Stimulated activated CD4-positive, alpha-beta T cell treated with anti-CD3 and anti-CD28 coated beads, TNF-alpha, amount 100 ng/mL, for 1 hour (primary cell): ENCODE results near the gene TBC1D14.

Experiments used
- DNase-seq, 3 donors: peaks; one replicate each; pipeline ENCODE4 v3.0.0-alpha.2; 2020; ENCODE audit warnings: low read depth in 3 of 3, low spot score in 1 of 3

The TBC1D14 gene

DNA sequence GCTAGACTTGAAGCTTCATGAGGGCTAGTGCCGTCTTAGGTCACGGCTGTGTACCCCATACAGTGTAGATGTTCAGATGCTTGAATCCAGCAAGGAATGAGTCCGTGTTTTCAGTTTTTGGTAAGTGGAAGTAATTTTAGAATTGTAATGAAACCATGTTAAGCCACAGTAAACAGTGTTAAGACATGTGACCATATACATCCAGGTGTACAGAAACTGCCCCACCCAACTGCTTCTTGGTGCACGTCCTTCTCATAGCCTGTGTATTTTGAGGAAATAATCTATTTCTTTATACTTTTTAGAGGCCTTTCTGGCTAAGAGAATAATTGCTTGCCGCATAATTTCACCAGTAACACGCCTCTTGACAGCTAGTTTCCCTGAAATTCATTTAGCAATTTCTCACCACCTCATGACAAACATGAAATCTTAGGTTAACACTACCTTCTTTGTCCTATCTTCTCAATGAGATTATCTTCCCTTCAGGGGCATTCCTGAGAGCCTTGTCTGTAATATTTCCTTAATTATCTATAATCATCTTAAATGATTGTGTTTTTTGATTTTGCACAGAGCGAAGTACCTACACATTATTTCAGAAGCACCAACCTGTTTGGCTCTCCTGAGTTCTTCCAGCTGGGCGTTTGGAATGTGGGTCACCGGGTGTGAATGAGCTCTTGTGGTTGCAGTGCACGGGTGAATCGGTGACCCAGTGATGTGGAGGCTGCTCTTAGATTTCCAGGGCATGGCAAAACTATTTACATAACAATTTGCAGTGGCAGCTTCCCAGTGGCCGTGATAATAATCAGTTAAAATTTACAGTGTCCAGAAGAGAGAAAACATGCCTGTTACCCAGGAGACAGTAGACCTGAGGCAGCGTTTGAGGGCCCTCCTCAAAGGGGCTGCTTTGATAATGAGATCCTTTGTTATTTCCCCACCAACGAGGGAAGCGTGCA is 83.4 kb downstream of the TBC1D14 start:
- DNase-seq, result no peak

GRCh38 chr4:6996481-6996880 is 86.9 kb downstream of the TBC1D14 start:
- no peak for DNase-seq

DNA sequence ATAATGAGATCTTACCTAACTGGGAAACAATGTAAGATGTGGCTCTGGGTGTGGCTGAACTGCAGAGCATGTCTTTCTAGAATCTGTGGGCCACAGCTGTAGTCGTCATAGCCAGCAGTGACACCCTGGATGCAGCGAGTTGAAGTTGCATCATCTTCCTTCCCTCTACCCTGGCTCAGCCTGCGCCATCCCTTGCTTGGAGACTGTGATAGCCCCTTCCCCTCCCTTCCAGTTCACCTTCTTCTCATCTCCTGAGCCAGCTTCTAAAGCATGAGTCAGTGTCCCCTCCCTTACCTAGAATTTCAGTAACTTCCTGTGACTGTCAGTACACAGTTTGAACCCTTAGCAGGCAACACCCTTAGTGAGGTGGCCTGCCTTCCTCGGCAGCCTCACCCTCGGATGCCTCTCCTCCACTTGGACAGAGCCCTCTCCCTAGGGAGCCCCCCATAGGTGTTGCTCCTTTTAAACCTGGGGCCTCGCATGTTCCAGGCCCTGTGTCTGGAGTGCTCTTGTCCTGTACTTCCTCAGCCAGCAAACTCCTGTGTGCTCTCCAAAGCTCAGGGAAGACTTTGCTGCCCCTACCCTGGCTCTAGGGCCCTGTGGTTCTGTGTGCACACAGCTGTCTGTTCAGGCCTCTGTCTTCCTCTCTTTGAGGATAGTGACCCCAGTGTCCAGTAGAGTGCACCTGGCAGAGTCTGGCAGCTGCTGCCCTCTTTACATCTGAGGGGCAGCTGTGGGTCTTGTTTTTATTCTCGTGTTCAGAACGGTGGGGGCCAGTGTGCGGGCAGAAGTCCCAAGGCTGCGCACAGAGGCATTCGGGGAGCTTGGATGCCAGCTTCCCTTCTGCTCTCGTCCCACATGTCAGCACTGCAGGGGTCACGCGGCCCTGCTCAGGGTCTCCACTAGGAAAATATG is 89.8 kb downstream of the TBC1D14 start:
- DNase-seq, result no peak

DNA sequence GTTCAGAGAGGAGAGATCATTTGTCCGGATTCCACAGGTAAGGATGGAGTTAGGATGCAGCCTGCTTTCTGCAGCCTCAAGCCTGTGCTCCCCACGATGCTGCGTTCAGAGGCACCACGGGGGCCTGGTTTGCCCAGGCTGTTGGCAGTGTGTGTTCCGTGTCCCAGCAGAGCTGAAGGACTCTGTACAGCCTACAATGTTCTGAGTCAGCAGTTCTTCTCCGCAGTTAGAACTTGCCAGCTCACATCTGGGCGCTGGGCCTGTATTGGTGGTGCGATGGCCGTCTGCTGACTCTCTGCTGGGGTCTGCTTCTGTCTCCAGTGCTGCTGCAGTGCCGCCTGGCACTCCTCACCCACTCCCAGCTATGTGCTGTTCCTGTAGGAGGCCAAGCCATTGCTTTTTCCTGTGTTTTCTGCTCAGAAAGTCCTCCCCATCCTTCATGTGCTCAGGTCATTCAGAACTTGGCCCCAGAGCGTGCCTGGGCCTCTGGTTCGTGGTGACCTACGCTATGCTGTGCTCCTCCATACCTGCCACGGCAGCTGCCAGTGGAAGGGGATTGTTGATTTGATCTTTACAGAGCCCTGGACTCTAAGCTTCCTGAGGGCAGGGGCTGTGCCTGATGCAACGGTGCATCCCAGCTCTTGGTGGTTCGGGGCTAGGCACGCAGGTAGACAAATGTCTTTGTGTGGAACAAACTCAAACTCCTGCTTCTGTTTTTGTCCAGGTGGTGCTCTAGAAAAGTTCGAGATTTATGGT is 91.0 kb downstream of the TBC1D14 start:
- DNase-seq, result no peak

- no peak for DNase-seq
These were observed 91.6 kb downstream of the TBC1D14 start for GRCh38 chr4:7001271-7001670.

DNA sequence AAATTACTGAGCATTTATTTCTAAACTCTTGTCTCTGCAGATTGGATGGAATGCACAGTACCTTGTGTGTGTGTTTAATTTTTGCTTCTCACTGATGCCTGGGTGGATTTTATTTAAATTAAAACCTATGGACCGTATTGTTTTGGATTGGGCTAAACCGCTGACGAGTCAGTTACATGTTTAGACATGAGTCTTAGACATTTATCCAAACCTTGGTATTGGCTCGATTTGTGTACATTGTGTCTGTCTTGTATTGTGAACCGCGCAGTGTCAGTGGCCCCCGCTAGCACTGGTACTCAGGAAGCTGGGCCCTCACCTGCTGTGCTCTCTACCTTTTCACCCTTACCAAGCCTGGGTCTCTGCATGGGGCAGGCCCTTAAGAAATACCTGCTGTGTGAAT is 92.7 kb downstream of the TBC1D14 start:
- no peak for DNase-seq

- DNase-seq, result no peak
These were observed 93.7 kb downstream of the TBC1D14 start for GRCh38 chr4:7003176-7003878.

DNA sequence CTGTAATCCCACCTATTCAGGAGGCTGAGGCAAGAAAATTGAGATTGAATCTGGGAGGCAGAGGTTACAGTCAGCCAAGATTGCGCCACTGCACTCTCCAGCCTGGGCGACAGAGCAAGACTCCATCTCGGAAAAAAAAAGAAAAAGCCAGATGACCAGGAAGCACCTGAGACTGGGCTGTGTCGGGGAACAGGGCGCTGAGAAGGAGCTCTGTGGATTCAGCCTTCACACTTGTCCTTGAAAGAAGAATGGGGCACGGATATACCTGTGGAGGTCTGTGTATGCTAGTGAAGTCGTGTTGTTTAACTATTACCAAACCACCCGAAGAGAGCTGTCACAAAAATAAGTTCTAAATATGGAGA is 94.2 kb downstream of the TBC1D14 start:
- DNase-seq, result no peak

DNA sequence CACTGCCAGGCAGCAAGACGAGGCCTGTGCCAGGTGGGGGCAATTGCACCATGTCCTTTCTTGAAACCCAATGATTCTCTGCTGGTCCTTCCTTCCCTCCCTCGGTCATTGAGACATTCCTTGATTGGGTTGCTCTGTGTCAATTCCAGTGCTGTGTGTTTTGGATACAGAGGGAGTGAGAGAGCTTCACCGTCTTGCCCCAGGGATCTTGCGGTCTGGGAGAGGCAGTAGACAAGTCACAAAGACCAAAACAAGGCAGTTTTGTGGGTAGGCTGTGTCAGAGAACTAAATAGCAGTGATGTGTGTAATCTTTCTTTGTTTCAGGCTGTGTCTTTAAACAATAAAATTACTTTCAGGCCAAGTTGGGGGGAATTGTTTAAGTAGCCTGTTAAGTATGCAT is 94.7 kb downstream of the TBC1D14 start:
- no peak for DNase-seq

DNA sequence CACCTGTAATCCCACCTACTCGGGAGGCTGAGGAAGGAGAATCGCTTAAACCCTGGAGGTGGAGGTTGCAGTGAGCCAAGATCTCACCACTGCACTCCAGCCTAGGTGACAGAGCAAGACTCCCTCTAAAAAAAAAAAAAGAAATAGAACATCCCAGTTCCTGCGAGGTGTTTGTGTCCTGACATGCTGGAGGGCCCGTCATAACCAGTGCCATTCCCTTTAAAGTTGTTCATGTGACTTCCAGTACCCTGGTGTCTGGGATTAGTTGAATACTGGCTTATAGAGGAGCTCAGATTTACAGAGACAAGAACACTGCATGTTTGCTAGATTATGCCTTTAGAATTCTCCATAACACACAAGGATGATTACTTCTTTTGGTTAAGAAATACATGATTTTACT is 95.9 kb downstream of the TBC1D14 start:
- DNase-seq, result no peak

DNA sequence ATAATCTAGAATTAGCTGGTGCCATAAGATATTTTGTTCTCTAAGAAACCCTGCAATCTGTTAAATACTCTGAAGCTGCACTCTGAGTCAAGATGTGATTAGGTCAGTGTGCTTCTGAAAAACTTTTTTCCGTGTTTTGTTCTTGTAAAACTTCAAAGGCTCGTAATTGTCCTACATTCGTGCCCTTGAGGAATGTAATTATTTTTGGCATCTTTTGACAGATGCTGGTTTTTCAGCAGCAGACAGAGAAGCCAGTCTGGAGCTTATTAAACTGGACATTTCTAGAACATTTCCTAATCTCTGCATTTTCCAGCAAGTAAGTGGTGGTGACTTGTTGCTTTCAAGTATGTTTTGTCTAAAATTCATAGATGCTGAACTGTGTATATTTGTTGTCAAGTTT is 96.8 kb downstream of the TBC1D14 start:
- no peak for DNase-seq

GRCh38 chr4:7007142-7007907 is 97.7 kb downstream of the TBC1D14 start:
- DNase-seq, result no peak

- DNase-seq, result no peak
These were observed 98.3 kb downstream of the TBC1D14 start for GRCh38 chr4:7007944-7008343.

GRCh38 chr4:7009564-7009963 is 99.9 kb downstream of the TBC1D14 start:
- DNase-seq, result no peak

DNA sequence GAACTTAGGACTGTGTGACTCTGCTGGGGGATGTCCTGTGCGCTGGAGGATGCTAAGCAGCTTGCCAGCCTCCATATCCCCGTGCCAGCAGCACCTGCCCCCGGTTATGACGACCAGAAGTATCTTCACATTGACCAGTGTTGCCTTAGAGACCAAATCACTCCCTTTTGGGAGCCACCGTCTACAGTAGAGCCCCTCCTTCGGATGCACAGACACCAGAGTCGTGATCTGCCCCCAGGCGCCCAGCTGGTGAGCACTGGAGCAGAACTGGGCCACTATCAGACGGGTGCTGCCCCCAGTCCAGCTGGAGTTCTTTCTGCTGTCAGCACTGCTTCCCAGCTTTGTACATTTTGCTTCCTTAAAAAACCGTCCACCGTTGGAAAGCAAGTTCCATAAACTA is 103.5 kb downstream of the TBC1D14 start:
- DNase-seq, result no peak

- no peak for DNase-seq
These were observed 105.2 kb downstream of the TBC1D14 start for GRCh38 chr4:7014815-7015214.

DNA sequence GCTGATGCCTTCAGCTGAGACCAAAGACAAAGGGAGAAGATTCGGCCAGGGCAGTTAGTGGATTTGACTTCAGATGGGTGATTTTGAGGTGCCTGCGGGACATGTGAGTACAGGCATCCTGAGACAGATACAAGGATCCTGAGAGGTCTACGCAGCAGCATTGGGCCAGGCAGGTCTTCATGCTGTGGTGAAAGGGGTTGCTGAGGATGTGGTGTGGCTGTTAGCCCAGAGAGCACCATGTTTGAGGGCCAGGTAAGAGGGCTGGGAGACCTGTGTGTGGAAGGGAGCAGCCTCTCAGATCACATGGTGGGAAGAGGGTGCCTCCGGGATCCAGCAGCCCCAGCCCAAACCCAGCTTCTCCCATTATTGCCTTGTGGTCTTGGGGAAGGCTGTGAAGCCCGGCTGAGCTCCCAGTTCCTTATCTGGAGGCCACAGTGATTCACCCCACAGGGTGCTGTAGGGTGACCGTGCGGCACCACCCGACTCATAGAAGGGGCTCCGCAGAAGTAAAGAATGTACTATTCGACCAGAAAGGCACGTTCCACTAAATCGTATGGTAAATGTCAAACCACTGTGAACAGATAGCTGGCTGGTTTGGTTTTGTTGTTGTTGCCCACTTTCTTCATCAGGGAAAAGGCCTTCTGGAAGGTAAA is 105.9 kb downstream of the TBC1D14 start:
- no peak for DNase-seq

DNA sequence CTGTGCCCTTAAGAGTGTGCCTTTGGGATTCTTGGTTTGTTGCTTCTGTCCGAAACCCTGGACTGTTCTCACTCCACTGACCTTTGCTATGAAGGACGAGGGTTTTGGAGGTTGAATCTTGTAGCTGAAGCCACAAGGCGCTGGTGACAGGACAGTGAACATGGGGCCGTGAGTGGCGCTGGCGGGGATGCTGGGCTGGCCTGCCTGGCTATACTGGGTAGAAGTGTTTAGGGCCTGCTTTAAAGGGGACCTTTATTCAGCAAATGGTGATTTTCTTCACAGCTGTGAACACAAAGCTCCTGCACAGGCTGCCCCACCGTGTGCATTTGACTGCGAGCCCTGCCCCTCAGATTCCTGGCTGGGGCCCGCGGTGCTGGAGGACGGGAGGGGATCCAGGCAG is 106.5 kb downstream of the TBC1D14 start:
- no peak for DNase-seq

- DNase-seq, result no peak
These were observed 106.9 kb downstream of the TBC1D14 start for GRCh38 chr4:7016512-7016911.
